Measurements from ENCODE around the gene TNNT1.

TNNT1 gene

GRCh38 chr19:55161571-55162322 is 12.7 kb upstream of the TNNT1 start:
- CTCF ChIA-PET: interaction anchor here (1.1 to 4.5 kb wide), 5 partner anchors 9 to 445 kb away, joined by 3 to 107 read pairs (median 4); no protein-coding TSS in a partner anchor
- no peaks in the 10 kb centered on the region for H3K36me3 ChIP-seq (ENCODE audit: control insufficient read depth in 2 of 2, insufficient read depth in 1 of 2, low read length in 2 of 2)
- no peaks in the 10 kb centered on the region for H3K9me3 ChIP-seq (ENCODE audit: control insufficient read depth, insufficient read depth, low read depth, low read length)
- TF ChIP-seq ZNF585B (tag by site-specific recombination; IDR thresholded peaks at IDR 0.05): no peak
- no peak for TF ChIP-seq ZNF146 (tag by site-specific recombination; IDR thresholded peaks at IDR 0.05)
- TF ChIP-seq PRDM4 (tag by site-specific recombination; IDR thresholded peaks at IDR 0.05): no peak
- no peak for TF ChIP-seq ZNF596 (tag by site-specific recombination; IDR thresholded peaks at IDR 0.05)
- no peak for TF ChIP-seq ZNF398 (tag by site-specific recombination; IDR thresholded peaks at IDR 0.05)
- TF ChIP-seq ZNF202 (tag by site-specific recombination; IDR thresholded peaks at IDR 0.05; ENCODE audit: borderline replicate concordance): no peak
- no peak for TF ChIP-seq ZNF600 (tag by site-specific recombination; IDR thresholded peaks at IDR 0.05)
- no peak for TF ChIP-seq ZNF660 (tag by site-specific recombination; IDR thresholded peaks at IDR 0.05)
- no peak for TF ChIP-seq ZSCAN4 (tag by site-specific recombination; IDR thresholded peaks at IDR 0.05)
- TF ChIP-seq ZNF830 (tag by site-specific recombination; IDR thresholded peaks at IDR 0.05; ENCODE audit: low read depth): no peak
- TF ChIP-seq GLI2 (tag by site-specific recombination; IDR thresholded peaks at IDR 0.05; ENCODE audit: borderline replicate concordance, low read depth): no peak
- no peak for TF ChIP-seq GLIS1 (tag by site-specific recombination; IDR thresholded peaks at IDR 0.05)
- no peak for TF ChIP-seq ZNF211 (tag by site-specific recombination; IDR thresholded peaks at IDR 0.05; ENCODE audit: low read depth)
- no peak for TF ChIP-seq OSR2 (tag by site-specific recombination; IDR thresholded peaks at IDR 0.05)
- no peak for TF ChIP-seq HOXD13 (CRISPR knock-in tag; IDR thresholded peaks at IDR 0.05; ENCODE audit: borderline replicate concordance)
- TF ChIP-seq ZBTB20 (tag by site-specific recombination; IDR thresholded peaks at IDR 0.05): no peak
- POLR2A ChIA-PET: no interaction called here
- peaks cover 6% of the 10 kb centered on the region for H3K4me1 ChIP-seq (ENCODE audit: control insufficient read depth, insufficient read depth, low read length)
- no peak overlapping the region for H3K4me3 ChIP-seq (ENCODE audit: low read depth, low read length)
- H3K27ac ChIP-seq (ENCODE audit: extremely low read depth, low read depth, low read length): no peak overlapping the region

GRCh38 chr19:55160986-55161365 is 12.0 kb upstream of the TNNT1 start:
- H3K9me3 ChIP-seq (ENCODE audit: control insufficient read depth, insufficient read depth, low read depth, low read length): no peaks in the 10 kb centered on the region
- H3K36me3 ChIP-seq (ENCODE audit: control insufficient read depth in 2 of 2, insufficient read depth in 1 of 2, low read length in 2 of 2): no peaks in the 10 kb centered on the region
- H3K27ac ChIP-seq (ENCODE audit: extremely low read depth, low read depth, low read length): no peak overlapping the region
- 0 out of 2 replicates have a peak, but pooled peaks have one; percentile 7 for TF ChIP-seq PBX3 (CRISPR knock-in tag; IDR thresholded peaks at IDR 0.05)
- no peak for TF ChIP-seq ZNF785 (tag by site-specific recombination; IDR thresholded peaks at IDR 0.05)
- TF ChIP-seq ZNF112 (tag by site-specific recombination; IDR thresholded peaks at IDR 0.05): no peak
- no peak for TF ChIP-seq ZNF692 (tag by site-specific recombination; IDR thresholded peaks at IDR 0.05)
- TF ChIP-seq ZNF639 (tag by site-specific recombination; IDR thresholded peaks at IDR 0.05): no peak
- no peak for TF ChIP-seq ZNF239 (tag by site-specific recombination; IDR thresholded peaks at IDR 0.05)
- TF ChIP-seq ZFP3 (tag by site-specific recombination; IDR thresholded peaks at IDR 0.05; ENCODE audit: low read depth): no peak
- H3K4me1 ChIP-seq (ENCODE audit: control insufficient read depth, insufficient read depth, low read length): peaks cover 6% of the 10 kb centered on the region
- POLR2A ChIA-PET: interaction anchor here (0.6 to 2.8 kb wide), 6 partner anchors 20 to 478 kb away, joined by 3 to 19 read pairs (median 4); partner anchors contain the start of genes PPP1R12C, RDH13 and ZNF865
- no peak overlapping the region for H3K4me3 ChIP-seq (ENCODE audit: low read depth, low read length)
- CTCF ChIA-PET: interaction anchor here (0.7 to 4.5 kb wide), 32 partner anchors 8 to 679 kb away, joined by 3 to 107 read pairs (median 5); partner anchors contain the start of genes TMEM238, TNNT1 and ZNF784
